Measurements from ENCODE around the gene GBA2.

GBA2 gene

GRCh38 chr9:35736201-35736633 lies 12.8 kb downstream of the GBA2 start:
- no peak for DNase-seq

DNA sequence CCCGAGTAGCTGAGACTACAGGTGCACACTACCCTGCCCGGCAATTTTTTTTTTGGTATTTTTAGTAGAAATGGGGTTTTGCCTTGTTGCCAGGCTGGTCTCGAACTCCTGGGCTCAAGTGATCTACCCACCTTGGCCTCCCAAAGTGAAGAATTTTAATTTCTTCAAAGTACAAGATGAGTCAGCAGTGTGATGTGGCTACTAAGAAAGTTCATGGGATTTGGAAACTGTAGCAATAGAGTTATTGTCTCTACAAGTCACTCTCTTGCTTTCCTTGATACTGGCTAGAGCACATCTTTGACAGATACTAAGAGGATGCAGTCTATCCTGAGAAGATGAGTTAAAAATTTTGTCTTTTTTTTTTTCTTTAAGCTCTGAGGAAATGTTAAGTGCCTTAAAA lies 14.9 kb downstream of the GBA2 start:
- DNase-seq = no peak

DNA sequence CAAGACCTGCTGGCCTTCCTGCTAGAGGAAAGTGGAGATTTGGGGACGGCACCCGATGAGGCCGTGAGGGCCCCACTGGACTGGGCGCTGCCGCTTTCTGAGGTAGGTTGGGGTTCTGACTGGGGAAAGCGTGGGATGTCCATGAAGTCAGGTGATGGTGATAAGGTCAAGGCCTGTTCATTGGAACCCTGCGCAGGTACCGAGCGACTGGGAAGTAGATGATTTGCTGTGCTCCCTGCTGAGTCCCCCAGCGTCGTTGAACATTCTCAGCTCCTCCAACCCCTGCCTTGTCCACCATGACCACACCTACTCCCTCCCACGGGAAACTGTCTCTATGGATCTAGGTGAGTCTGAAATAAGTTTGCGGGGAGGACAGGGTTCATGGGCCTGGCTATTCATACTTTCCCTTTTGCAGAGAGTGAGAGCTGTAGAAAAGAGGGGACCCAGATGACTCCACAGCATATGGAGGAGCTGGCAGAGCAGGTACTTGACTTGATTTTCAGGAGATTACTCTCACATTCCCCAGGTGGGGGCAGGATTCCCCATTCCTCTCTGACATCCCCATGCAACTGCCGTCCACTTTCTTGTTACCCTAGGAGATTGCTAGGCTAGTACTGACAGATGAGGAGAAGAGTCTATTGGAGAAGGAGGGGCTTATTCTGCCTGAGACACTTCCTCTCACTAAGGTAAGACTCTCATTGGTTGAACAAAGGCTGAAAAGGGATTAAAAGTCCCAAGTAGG lies 16.1 kb downstream of the GBA2 start:
- DNase-seq = no peak

- peak; percentile 85 to 93 for DNase-seq
Measured at GRCh38 chr9:35732185-35732799, 16.7 kb downstream of the GBA2 start, which contains the start of the genes CREB3 and TLN1. TSS of gene CREB3 (plus strand) at chr9:35732666. CDS start at chr9:35732773, 107 bp downstream. TSS of gene TLN1 (minus strand) at chr9:35732195. CDS start at chr9:35725694, 6,501 bp downstream.

- no peak for DNase-seq
Measured at GRCh38 chr9:35731415-35732184, 17.4 kb downstream of the GBA2 start.

DNA sequence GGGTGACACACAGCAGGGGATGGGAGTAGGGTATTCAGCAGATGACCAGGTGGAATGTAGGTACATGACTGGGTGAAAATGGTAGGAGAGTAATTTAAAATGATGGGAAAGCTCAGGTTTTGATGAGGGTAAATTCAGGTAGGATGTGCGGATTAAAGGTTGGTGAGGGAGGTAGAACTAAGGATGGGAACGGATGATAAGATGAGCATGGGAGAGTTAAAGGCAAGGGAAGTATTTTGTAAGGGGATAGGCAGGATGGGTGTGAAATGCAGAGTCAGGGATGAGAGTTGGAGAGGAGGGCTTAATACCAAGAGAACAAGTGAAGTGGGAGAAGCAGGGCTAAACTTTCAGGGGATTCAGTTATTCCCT lies 18.6 kb downstream of the GBA2 start:
- no peak for DNase-seq

DNA sequence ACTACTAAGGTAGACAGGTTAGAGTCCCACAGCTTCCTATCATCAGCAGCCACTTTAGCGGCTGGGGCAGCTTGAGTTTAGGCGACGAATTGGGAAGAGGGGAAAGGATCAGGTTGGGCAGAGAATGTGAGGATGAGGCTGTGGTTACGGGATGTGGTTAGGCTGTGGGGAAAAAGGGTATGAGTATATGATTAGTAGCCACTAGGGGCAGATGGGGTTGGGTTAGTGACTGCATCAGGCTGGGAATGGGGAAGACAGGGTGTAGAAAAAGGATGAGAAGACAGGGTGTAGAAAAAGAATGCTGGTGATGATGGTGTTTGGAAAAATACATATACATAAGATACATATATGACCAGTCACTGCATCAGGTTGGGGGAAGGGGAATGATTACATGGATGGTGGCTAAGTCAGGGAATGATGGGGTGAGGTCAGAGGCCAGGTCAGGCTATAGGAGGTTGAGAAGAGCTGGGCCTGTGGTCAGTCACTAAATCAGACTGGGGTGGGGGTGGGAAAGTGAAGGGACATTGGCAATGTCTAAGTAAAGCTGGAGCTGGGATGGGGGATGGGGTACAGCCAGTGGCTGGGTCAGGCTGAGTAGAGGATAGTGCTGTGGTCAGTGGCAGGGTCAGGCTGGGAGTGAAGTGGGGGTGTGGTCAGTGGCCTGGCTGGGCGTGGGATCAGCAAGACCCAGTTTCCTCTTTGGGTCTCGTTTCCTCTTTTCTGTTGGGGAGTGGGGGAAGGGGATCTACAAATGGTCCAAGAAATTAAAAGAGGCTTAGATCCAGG lies 19.1 kb downstream of the GBA2 start:
- DNase-seq = no peak

- DNase-seq = no peak
Measured at GRCh38 chr9:35729101-35729500, 19.9 kb downstream of the GBA2 start.

DNA sequence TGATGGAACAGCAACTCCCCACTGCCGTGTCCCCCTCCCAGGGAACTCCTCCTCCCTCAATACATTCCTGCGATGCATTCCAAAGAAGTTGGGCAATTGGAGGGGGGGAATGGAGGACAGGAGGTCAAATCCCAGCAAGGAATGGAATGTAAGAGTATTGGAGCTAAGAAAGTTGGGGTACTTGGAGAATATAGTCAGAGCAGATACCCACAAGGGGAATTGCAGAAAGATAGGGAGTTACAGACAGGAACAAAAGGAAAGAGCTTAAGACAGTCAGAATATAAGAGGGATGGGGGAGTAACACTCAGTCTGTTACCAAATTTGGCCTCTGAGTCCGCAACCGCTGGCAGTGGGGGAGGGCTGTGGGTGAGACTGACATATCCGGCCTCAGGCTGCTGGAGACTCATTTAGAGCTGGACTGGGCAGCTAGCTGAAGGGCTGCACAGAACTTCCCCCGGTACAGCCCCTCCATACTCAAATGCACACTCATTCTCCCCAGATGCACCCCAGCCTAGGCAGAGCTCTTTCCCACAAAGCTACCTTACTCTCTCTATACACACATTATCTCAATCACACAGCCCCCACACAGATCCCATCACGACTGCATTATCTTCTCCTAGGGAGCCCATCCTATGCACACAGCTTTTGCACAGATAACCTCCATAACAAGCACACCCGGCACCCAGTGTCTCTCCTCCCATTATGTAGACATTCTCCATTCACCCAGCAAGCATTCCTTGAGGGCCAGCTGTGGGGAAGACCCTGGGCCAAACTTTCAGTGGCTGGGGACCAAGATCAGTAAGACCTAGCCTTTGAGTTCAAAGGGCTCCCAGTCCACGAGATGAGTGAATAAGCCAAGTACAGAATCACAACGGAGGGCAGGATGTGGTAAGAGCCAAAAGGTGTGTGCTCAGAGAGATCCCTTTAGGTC lies 20.7 kb downstream of the GBA2 start:
- no peak for DNase-seq

DNA sequence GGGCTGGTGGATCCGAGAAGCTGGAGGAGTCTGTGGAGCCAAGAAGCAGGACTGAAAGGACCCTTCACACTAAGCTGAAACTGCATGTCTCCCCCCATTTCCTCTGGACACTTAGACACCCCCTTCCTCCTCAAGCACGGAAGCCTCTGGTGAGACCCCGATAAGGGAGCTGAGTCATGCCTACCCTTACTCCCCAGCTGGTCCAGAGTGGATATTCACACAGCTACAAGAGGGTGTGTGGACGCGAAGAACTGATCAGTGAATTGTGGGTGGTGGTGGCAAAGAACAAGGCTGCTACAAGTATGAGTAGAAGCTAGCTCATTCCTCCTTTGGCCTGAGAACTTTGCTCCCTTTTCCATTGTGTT lies 21.4 kb downstream of the GBA2 start:
- no peak for DNase-seq

DNA sequence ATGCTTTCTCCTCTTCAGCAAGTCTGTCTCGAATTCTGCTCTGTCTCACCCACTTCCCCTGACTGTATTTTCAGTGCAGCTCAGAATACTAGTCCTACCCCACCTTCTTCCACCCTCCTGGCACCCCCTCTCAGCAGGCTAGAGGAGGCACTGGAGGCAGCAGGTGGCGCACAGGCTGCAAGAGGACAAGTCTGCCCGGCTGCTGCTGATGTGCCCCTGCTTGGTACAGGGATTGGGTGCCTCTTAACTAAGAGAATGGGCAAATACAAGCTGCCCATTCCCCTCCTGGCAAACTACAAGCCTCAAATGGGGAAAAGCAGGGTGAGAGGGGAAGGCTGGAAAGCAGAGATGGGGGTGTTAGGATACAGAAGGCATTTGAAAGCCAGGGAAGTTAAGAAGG lies 22.1 kb downstream of the GBA2 start:
- DNase-seq = no peak

DNA sequence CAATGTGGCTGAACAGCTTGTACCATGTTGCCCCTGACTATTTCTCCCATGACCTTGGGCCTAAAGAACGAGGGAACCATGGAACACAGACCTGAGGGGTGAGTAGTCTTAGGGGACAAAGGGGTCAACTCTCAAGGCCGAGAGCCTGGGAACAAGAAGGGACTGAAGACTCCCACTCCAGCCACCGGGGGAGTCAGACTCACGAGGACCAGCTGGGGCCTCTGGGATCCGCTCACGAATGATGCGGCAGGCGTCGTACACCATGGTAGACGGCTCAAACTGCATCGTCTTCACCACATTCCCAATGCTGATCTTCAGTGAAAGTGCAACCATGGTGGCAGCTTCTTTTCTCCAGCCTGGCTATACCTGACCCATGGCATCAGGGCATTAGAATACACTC lies 23.7 kb downstream of the GBA2 start:
- no peak for DNase-seq

DNA sequence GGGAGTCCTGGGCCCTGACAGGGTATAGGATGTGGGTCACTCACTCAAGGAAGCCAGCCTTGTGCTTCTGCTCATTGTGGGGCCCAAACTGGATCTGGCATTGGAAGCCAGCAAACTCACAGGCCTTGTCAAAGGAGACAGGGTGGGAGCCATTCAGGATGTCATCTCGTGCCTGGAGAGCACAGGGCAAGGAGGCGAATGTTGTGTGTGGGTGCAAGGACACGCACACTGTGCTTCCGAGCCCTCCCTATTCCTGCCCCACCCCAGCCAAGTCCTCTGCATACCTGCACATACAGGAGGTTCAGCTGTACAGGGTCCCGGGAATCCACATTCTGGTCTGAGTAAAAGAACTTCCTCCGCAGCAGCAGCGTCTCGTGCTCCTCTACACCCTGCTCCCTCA lies 25.1 kb downstream of the GBA2 start:
- DNase-seq = no peak

DNA sequence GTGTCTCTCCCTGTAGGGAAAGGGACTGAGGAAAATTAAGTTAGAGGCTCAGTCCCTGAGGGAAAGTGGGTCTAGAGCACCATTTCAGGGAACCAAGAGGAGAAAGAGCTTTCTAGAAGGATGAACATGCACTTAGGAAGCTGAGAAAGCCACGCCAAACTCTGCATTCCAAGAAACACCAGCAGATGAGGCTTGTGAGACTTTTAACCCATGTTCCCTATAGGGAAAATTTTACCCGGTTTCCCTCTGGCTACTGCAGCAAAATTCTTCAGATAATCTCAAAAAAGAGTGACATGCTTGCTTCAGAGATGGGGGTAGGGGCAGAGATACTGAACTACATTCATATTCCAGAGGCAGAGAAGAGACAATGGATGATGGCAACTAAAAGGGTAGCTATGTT lies 25.6 kb downstream of the GBA2 start:
- no peak for DNase-seq

DNA sequence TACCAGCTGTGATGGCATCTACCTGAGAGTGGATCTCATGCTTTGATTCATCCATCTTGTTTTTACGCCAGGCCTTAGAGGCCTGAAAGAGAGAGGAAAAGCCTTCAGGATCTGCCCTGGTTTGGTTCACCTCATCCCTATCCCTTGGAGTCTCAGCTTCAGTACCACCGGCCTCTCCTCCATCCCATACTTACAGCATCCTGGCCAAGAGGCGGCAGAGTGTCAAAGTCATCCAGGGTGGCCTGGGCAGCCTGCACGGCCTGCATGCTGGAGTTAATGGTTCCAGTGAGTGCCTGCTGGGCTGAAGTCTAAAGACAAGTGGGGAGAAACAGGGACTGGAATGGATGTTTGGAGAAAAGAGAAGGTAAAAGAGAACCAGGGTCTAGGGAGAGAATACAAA lies 29.5 kb downstream of the GBA2 start:
- no peak for DNase-seq

GRCh38 chr9:35718721-35719511 lies 30.1 kb downstream of the GBA2 start:
- DNase-seq = no peak

DNA sequence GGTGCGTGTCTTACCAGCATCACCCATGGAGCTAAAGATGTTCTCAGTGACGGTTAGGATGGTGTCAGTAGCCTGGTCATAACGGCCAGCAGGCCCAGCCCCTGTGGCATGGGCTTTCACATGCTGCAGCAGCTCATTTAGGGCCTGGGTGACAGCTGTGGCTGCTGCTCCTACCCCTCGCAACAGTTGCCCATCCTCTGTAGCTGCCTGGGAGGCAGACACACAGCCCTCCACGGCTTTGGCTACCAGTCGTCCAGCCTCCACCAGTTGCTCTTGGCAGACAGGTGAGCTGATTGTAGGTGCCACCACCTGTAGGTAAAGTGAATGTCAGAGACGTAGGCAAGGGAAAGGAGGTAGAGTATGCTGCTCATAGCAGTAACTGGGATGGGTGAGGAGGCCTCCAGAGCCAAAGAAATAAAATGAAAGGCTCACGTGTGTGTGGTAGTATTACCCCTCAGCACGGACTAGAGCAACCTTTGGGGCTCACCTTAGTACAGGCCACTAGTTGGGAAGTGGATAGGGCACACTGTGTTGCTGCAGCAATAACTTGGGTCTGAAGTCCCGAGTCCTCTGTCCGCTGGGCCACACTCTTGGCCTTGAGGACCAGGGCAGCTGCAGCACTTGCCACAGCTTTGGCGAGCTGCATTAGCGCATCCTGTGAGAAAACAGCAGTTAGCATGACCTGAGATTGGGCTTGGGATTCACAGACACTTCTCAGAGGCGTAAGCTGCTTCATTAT lies 31.7 kb downstream of the GBA2 start:
- DNase-seq = no peak

- DNase-seq = no peak
Measured at GRCh38 chr9:35716230-35716629, 32.8 kb downstream of the GBA2 start.

GRCh38 chr9:35714579-35715252 lies 34.3 kb downstream of the GBA2 start:
- no peak for DNase-seq

- DNase-seq = no peak
Measured at GRCh38 chr9:35714123-35714522, 34.9 kb downstream of the GBA2 start.

Data from NCI-H187 (cell line).